GM12891 (cell line): ENCODE measurements around the gene SLBP.
A peak's percentile ranks its signal among the peaks of the same experiment; 100 is the strongest.
"Not testable (repeated sequence)": the region's sequence is repeated elsewhere in the genome, so short reads cannot be mapped to it uniquely, and the experiment has no call there.

Experiments
- DNase-seq: peaks from one replicate; pipeline ENCODE4 v3.0.0; 2011; ENCODE audit warnings: low spot score; ENCODE audit not compliant: insufficient read length
- FAIRE-seq: peaks from 2 replicates; lab custom pipeline; 2011; peaks lifted over from hg19 to GRCh38; lab: Jason Lieb, UNC
- PAX5 ChIP-seq: IDR thresholded peaks from 2 replicates; pipeline ENCODE4 v1.6.1; 2011; ENCODE audit warnings: low read length, moderate library complexity, mild to moderate bottlenecking; ENCODE audit not compliant: insufficient read depth, severe bottlenecking
- POLR2A ChIP-seq: IDR thresholded peaks from 2 replicates; pipeline ENCODE4 v1.6.1; 2011; ENCODE audit warnings: low read depth, low read length, control low read depth
- POLR2AphosphoS5 ChIP-seq: IDR thresholded peaks from 2 replicates; pipeline ENCODE4 v1.6.1; 2011; ENCODE audit warnings: low read depth, low read length, control low read depth
- POU2F2 ChIP-seq: IDR thresholded peaks from 2 replicates; pipeline ENCODE4 v1.6.1; 2011; ENCODE audit warnings: low read depth, mild to moderate bottlenecking, control low read depth, low read length, moderate library complexity
- SPI1 ChIP-seq: IDR thresholded peaks from 2 replicates; pipeline ENCODE4 v1.6.1; 2011; ENCODE audit warnings: low read depth, low read length, control low read depth
- TAF1 ChIP-seq: IDR thresholded peaks from 2 replicates; pipeline ENCODE4 v1.6.1; 2011; ENCODE audit warnings: low read depth, low read length, control low read depth

SLBP gene

GRCh38 chr4:1711571-1712215, 426 bp downstream of the SLBP start:
- DNase-seq = no peak
- TF ChIP-seq PAX5 (peak; percentile 54), SPI1 (no peak), TAF1 (no peak), POLR2AphosphoS5 (no peak), POLR2A (no peak), POU2F2 (no peak)
- peak; percentile 54 for FAIRE-seq

DNA sequence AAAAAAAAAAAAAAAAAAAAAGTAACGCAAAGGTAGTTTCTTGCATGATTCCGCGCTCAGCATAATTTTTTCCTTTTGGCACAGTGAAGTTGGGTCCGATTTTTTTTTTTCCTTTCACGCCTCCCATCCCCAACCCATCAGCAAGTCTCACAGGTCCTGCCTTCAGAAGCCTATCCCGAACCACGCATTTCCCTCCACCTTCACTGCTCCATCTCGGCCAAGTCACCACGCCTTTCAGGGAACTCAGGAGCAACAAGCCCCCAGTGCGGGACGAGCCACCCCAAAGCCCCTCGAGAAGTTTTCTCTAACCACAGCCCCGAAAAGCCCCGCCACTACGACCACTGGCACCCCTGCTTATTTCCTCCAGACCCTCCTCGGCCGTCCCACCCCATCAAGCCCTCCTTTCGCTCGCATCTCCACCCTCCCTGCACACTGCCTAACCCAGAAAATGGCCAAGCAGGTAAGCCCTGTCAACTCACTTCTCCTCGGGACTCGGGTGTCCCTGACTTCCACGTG, 1.0 kb downstream of the SLBP start:
- no peak for DNase-seq
- no peak for FAIRE-seq
- TF ChIP-seq POLR2AphosphoS5 = no peak
- no peak for TF ChIP-seq POU2F2
- TF ChIP-seq SPI1 = no peak
- no peak for TF ChIP-seq TAF1
- TF ChIP-seq POLR2A = no peak; the same call in 1 of the 2 replicates
- no peak for TF ChIP-seq PAX5

DNA sequence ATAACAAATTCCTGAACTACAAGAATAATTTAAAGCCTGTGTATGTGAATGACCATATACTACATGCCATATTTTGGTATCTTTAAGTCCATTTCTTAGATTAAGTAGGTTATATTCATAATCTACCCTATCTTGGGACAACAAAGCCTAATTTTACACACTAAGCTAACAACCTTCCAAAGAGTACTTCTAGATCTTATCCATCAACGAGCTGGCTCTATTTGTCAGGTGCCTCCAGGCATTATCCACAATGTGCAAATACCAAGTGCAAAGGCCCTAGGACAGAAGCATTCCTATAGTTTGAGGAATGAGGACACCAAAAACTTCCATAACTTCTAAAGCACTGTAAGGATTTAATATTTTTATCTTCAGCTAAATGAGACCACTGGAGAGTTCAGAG, 3.5 kb downstream of the SLBP start:
- no peak for FAIRE-seq

DNA sequence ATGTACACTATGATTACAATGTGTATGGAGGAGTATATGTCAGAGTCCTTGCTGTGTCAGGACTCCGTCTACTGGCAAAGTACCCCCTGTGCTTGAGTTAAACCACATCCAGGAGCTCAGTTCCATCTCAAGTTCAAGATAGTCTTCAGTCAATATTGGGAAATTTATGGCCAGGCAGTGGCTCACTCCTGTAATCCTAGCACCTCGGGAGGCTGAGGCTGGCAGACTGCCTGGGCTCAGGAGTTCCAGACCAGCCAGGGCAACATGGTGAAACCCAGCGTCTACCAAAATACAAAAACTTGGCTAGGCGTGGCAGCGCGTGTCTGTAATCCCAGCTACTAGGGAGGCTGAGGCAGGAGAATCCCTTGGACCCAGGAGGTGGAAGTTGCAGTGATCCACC, 5.8 kb downstream of the SLBP start:
- TF ChIP-seq POLR2A (no peak), POU2F2 (no peak), POLR2AphosphoS5 (no peak), TAF1 (no peak), SPI1 (no peak), PAX5 (no peak)
- FAIRE-seq = no peak
- DNase-seq = no peak

More for the DNA sequence above, 3.5 kb downstream of the SLBP start:
- no peak for DNase-seq
- TF ChIP-seq SPI1 (no peak), PAX5 (no peak), POU2F2 (no peak), POLR2A (no peak), POLR2AphosphoS5 (no peak), TAF1 (no peak)

DNA sequence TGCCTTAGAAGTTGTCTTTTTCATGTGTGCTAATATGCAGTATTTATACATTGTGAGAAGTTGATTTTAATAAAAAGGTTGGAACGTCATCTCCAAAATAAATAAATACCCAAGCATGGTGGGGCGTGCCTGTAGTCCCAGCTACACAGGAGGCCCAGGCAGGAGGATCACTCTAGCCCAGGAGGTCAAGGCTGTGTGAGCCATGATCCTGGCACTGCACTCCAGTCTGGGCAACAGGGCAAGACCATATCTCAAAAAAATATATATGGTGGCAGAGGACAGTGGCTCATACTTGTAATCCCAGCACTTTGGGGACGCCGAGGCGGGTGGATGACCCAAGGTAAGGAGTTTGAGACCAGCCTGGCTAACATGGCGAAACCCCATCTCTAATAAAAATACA, 6.4 kb downstream of the SLBP start:
- DNase-seq (no peak), FAIRE-seq (no peak)
- TF ChIP-seq POLR2A (no peak), POU2F2 (no peak), PAX5 (no peak), SPI1 (no peak), TAF1 (no peak), POLR2AphosphoS5 (no peak)

DNA sequence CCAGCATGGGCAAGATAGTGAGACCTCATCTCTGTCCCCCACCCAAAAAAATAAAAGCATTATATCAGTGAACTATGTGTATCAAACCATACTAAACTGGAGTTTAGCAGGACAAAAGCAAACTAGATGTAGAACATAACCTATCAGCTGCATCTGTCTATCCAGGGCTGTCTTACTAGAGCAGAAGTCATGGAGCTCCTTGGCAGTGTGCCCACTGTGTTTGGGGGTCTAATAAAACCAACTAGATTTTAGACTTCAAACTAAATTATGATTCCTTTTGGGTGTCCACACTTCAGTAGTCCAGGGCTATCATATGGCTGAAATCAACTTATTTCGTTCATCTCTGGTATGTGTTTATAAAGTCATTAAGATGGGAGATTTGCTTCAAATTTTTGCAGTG, 8.3 kb downstream of the SLBP start:
- no peak for TF ChIP-seq PAX5
- TF ChIP-seq SPI1 = no peak
- TF ChIP-seq POLR2AphosphoS5 = no peak
- TF ChIP-seq POU2F2 = no peak
- no peak; the same call in 1 of the 2 replicates for TF ChIP-seq POLR2A
- TF ChIP-seq TAF1 = no peak

DNA sequence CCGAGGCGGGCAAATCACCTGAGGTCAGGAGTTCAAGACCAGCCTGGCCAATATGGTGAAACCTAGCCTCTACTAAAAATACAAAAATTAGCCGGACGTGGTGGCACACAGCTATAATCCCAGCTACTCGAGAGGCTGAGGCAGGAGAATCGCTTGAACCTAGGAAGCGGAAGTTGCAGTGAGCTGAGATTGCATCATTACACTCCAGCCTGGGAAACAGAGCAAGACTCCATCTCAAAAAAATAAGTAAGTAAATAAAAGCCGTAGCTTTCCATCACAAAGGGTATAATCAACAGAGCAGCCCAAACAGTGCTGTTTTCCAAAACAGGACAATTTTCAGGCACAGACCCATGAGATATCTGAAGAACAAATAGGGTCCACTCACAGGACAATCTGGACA, 10.4 kb downstream of the SLBP start:
- not testable (repeated sequence) for FAIRE-seq, DNase-seq

More for the DNA sequence above, 8.3 kb downstream of the SLBP start:
- no peak for DNase-seq
- FAIRE-seq = no peak

GRCh38 chr4:1695913-1696312, 16.2 kb downstream of the SLBP start:
- FAIRE-seq (no peak), DNase-seq (no peak)
- no peak for TF ChIP-seq TAF1
- TF ChIP-seq POLR2A = no peak
- TF ChIP-seq PAX5 = no peak
- TF ChIP-seq SPI1 = no peak
- no peak for TF ChIP-seq POU2F2
- no peak for TF ChIP-seq POLR2AphosphoS5

DNA sequence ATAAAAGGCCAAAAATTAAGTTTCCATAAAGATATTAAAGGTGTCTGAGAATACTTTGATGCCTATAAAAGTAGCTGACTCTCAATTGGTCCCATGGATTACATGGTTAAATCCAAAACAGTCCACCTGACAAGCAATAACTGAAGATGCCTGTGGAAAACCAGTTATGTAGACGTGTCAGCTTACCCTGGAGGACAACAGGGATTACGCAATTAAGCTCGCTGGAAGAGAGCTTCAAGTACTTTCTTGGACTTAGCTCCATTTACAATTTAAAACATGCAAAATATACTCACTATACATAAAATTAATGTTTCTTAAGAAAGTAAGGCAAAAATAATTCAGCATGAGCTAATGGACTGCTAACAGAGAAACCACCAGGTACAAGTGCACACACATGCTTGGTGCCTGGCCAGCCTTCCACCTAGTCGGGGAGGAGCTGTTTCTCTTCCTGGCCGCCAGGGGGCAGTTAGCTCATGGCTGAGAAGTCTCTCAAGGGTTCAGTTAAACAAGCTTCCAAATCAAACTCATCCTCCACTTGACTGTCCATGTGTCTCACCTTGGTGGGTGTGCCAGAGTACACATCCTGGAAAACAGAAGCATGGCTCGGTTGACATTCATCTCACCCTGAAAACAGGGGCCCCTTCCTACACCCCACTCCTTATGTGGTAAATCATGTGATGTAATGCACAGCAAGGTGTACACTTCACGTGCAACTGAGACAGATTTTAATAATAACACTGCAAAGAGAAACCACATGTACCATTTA, 18.8 kb downstream of the SLBP start:
- DNase-seq (peak; percentile 51), FAIRE-seq (peak; percentile 87)
- TF ChIP-seq POLR2AphosphoS5 = 0 out of 2 replicates have a peak, but pooled peaks have one; percentile 14
- no peak for TF ChIP-seq TAF1
- no peak for TF ChIP-seq POLR2A
- TF ChIP-seq PAX5 = no peak

DNA sequence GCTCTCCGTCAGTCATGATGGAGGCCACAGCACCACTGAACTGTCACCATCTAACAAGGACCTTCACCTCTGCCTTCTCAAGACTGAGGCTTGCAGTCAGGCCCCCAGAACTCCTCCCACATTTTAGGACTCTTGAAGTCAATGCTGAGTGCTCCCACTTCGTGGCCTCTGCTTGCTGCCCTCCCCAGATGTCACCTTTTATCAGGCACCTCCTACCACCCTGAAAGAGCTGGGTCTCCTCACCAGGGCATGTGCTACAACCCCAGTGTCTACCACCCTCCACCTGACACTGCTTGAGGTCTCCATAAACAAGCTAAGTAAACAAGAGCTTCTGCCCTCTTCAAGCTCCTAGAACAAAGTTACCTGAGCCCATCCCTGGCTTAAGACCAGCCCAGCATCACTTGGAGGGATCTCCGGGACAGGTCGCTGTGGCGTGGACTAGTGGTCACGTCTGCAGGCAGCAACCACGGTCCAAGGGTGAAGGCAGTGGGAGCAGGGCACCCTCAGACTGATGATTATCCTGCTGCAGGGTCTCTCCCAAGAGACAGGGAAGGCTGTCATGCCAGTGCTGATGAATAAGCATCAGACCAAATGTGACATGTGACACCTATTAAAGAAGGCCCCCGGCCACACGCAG, 20.3 kb downstream of the SLBP start:
- TF ChIP-seq POLR2AphosphoS5 (no peak), POLR2A (no peak; the same call in 1 of the 2 replicates), POU2F2 (no peak), TAF1 (no peak), SPI1 (no peak), PAX5 (no peak)
- FAIRE-seq = no peak
- DNase-seq = no peak
